Fibroblast of lung (primary cell): ENCODE measurements around the gene DENND4A. TPM values are rescaled to one million over a fixed set of nuclear protein-coding genes. Genes with fewer than 3 reads are reported as not detected.
"Not testable (repeated sequence)": the region's sequence is repeated elsewhere in the genome, so short reads cannot be mapped to it uniquely, and the experiment has no call there.

Source experiments
- DNase-seq, 2 donors: peaks; one replicate each; pipeline versions ENCODE4 v3.0.0 to v3.0.0-alpha.2; 2010; ENCODE audit warnings: low read depth in 2 of 2
- H2AFZ ChIP-seq: 2 replicates; pipeline ENCODE4 v1.5.1; 2012; ENCODE audit warnings: low read length, control low read depth, inconsistent platforms
- H3K27ac ChIP-seq: 2 replicates; pipeline ENCODE4 v1.5.1; 2011; ENCODE audit warnings: low read length, control low read depth; ENCODE audit not compliant: insufficient read depth
- H3K27me3 ChIP-seq: 2 replicates; pipeline ENCODE4 v1.5.1; 2011; ENCODE audit warnings: mild to moderate bottlenecking, low read length; ENCODE audit not compliant: control insufficient read depth, insufficient read depth
- H3K36me3 ChIP-seq: 2 replicates; pipeline ENCODE4 v1.5.1; 2011; ENCODE audit warnings: low read length; ENCODE audit not compliant: control insufficient read depth, insufficient read depth
- H3K4me1 ChIP-seq: 2 replicates; pipeline ENCODE4 v1.5.1; 2011; ENCODE audit warnings: low read length; ENCODE audit not compliant: control insufficient read depth, insufficient read depth; ENCODE audit errors: extremely low read depth
- H3K4me2 ChIP-seq: 2 replicates; pipeline ENCODE4 v1.5.1; 2011; ENCODE audit warnings: low read length, control low read depth; ENCODE audit not compliant: insufficient read depth; ENCODE audit errors: extremely low read depth
- H3K4me3 ChIP-seq, 4 experiments: fragments of 200-600 bp in 1 of 4; sonication (generic) in 1 of 4; replicated peaks in 1 of 4; 2 replicates each; pipeline ENCODE4 v1.5.1; 2011 to 2016; ENCODE audit warnings: low read length in 4 of 4, low read depth in 3 of 4, mild to moderate bottlenecking in 3 of 4, control low read depth in 2 of 4, inconsistent platforms in 1 of 4, mixed read lengths in 1 of 4; ENCODE audit not compliant: insufficient read depth in 1 of 4; ENCODE audit errors: control extremely low read depth in 1 of 4
- H3K79me2 ChIP-seq: 2 replicates; pipeline ENCODE4 v1.5.1; 2012; ENCODE audit warnings: mild to moderate bottlenecking, low read length, inconsistent platforms; ENCODE audit not compliant: control insufficient read depth, insufficient read depth
- H3K9ac ChIP-seq: 2 replicates; pipeline ENCODE4 v1.5.1; 2011; ENCODE audit warnings: mild to moderate bottlenecking, low read length, control low read depth; ENCODE audit not compliant: insufficient read depth
- H3K9me3 ChIP-seq: 2 replicates; pipeline ENCODE4 v1.5.1; 2012; ENCODE audit warnings: low read depth, low read length; ENCODE audit not compliant: control insufficient read depth, insufficient read depth
- H4K20me1 ChIP-seq: 2 replicates; pipeline ENCODE4 v1.5.1; 2011; ENCODE audit warnings: low read length; ENCODE audit not compliant: control insufficient read depth, insufficient read depth; ENCODE audit errors: extremely low read depth
- EZH2 ChIP-seq: IDR thresholded peaks from 2 replicates; pipeline ENCODE4 v1.5.1; 2012; ENCODE audit warnings: low read length, control low read depth, mild to moderate bottlenecking; ENCODE audit errors: missing control alignments
- polyA plus RNA-seq, 2 donors: library from polyadenylated mRNA; depleted of rRNA in 1 of 2; stranded (reverse) in 1 of 2; unstranded in 1 of 2; fragments of >200 nt; gene quantifications; 2 replicates each; pipeline ENCODE4 v1.2.1, GENCODE V29; 2011 to 2012; ENCODE audit warnings: missing spikeins in 1 of 2
- total RNA-seq: library from RNA; depleted of rRNA; stranded (reverse); fragments of >200 nt; gene quantifications from 2 replicates; pipeline ENCODE4 v1.2.1, GENCODE V29; 2014
- TF ChIP-seq, protein P1 (sequence below), 2 donors: IDR thresholded peaks in 1 of 2; conservative IDR thresholded peaks in 1 of 2; 1 replicate in 1 of 2; 2 replicates in 1 of 2; pipeline ENCODE4 v1.5.1; 2011 to 2012; ENCODE audit warnings: low read length in 2 of 2, control low read depth in 1 of 2, inconsistent platforms in 1 of 2, low read depth in 1 of 2, mild to moderate bottlenecking in 1 of 2

Gene DENND4A
- total and polyA plus RNA-seq, 2 donors (not counting 1 experiment from before 2014, with no cell fraction given) = 16.7 to 30.6 TPM

DNA sequence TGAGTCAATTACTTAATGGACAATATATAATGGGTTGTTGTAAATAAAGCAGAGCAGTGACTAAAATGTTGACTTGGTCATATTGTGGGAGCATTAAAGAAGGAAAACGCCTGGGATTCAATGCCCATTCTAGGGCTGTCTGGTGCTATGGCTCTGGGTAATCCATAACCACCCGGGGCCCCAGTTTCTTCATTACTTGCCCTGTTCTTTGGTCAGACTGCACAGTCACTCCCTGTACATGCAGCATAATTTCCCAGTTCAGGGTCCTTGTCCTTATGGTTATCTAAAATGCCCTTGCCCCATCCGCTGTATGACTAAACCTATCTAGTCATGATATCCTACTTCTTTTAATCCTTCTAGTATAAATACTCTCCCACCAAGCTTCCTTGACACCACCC lies 27.5 kb upstream of the DENND4A start:
- Histone ChIP-seq H3K9ac (no peak overlapping the region), H3K27me3 (no peaks in the 10 kb centered on the region), H3K4me2 (no peak overlapping the region), H3K36me3 (no peaks in the 10 kb centered on the region), H3K27ac (no peak overlapping the region), H2AFZ (no peak overlapping the region), H3K9me3 (no peaks in the 10 kb centered on the region), H4K20me1 (no peaks in the 10 kb centered on the region), H3K4me1 (no peaks in the 10 kb centered on the region), H3K79me2 (no peaks in the 10 kb centered on the region), H3K4me3 (no peak overlapping the region)
- no peak for TF ChIP-seq EZH2
- TF ChIP-seq, protein P1, sequence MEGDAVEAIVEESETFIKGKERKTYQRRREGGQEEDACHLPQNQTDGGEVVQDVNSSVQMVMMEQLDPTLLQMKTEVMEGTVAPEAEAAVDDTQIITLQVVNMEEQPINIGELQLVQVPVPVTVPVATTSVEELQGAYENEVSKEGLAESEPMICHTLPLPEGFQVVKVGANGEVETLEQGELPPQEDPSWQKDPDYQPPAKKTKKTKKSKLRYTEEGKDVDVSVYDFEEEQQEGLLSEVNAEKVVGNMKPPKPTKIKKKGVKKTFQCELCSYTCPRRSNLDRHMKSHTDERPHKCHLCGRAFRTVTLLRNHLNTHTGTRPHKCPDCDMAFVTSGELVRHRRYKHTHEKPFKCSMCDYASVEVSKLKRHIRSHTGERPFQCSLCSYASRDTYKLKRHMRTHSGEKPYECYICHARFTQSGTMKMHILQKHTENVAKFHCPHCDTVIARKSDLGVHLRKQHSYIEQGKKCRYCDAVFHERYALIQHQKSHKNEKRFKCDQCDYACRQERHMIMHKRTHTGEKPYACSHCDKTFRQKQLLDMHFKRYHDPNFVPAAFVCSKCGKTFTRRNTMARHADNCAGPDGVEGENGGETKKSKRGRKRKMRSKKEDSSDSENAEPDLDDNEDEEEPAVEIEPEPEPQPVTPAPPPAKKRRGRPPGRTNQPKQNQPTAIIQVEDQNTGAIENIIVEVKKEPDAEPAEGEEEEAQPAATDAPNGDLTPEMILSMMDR (conservative IDR thresholded peaks at IDR 0.05 in 1 of 2, IDR thresholded peaks at IDR 0.05 in 1 of 2; ENCODE audit: low read depth in 1 of 2, low read length in 2 of 2) = no peak
- DNase-seq = no peak

DNA sequence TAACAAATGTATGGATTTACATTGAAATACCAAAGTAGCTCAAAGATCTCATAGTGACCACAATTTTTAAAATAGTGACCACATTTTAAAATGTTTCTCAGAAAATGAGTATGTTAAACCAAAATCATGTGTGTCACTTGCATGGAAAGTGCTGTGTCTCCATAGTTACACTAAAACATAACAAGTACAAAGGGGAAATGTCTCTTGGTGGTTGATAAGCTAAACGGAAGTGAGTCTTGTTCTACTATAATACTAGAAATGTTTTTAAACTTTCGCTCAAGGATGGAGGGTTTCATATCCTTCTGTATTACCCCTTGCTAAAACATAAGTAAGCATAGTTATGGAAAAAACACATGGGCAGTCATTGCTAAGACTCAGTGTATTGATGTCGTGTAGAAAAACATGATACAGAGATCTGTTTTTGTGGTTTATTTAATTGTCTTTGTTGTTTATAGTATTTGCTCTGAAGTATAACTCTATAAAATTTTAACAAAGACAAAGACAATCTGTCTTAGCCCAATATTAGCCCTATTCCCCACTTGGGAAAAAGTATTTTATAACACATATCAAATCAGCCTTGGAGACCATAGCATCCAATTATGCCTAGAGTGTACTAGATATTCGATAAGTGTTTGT lies 27.0 kb upstream of the DENND4A start:
- Histone ChIP-seq H3K36me3 (no peaks in the 10 kb centered on the region), H3K9ac (no peak overlapping the region), H4K20me1 (no peaks in the 10 kb centered on the region), H3K27me3 (no peaks in the 10 kb centered on the region), H2AFZ (no peak overlapping the region), H3K4me3 (no peak overlapping the region), H3K79me2 (no peaks in the 10 kb centered on the region), H3K4me1 (no peaks in the 10 kb centered on the region), H3K9me3 (no peaks in the 10 kb centered on the region), H3K27ac (no peak overlapping the region), H3K4me2 (no peak overlapping the region)
- DNase-seq = no peak
- TF ChIP-seq, protein P1 (conservative IDR thresholded peaks at IDR 0.05 in 1 of 2, IDR thresholded peaks at IDR 0.05 in 1 of 2; ENCODE audit: low read depth in 1 of 2, low read length in 2 of 2) = no peak
- no peak for TF ChIP-seq EZH2

DNA sequence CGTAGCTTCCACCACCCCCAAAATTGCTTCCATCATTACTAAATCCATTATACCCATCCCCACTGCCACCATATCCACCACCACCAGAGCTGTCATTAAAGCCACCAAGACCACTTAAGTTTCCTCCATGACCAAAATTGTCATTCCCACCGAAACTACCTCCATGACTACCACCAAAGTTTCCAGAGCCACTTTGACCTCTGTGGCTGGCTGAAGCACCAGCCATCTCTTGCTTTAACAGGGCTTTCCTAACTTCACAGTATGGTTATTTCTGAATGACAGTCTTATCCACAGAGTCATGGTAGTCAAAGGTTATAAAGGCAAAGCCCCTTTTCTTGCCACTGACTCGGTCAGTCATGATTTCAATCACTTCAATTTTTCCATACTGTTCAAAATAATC lies 24.3 kb upstream of the DENND4A start:
- H3K4me2 ChIP-seq = no peak overlapping the region
- no peak overlapping the region for H2AFZ ChIP-seq
- no peaks in the 10 kb centered on the region for H3K27me3 ChIP-seq
- H3K9ac ChIP-seq = no peak overlapping the region
- H3K4me3 ChIP-seq = no peak overlapping the region
- no peaks in the 10 kb centered on the region for H3K9me3 ChIP-seq
- no peaks in the 10 kb centered on the region for H3K36me3 ChIP-seq
- no peaks in the 10 kb centered on the region for H3K4me1 ChIP-seq
- TF ChIP-seq EZH2 = no peak
- TF ChIP-seq, protein P1 (conservative IDR thresholded peaks at IDR 0.05 in 1 of 2, IDR thresholded peaks at IDR 0.05 in 1 of 2; ENCODE audit: low read depth in 1 of 2, low read length in 2 of 2) = no peak
- no peak overlapping the region for H3K27ac ChIP-seq
- H3K79me2 ChIP-seq = no peaks in the 10 kb centered on the region
- DNase-seq = no peak
- H4K20me1 ChIP-seq = no peaks in the 10 kb centered on the region

DNA sequence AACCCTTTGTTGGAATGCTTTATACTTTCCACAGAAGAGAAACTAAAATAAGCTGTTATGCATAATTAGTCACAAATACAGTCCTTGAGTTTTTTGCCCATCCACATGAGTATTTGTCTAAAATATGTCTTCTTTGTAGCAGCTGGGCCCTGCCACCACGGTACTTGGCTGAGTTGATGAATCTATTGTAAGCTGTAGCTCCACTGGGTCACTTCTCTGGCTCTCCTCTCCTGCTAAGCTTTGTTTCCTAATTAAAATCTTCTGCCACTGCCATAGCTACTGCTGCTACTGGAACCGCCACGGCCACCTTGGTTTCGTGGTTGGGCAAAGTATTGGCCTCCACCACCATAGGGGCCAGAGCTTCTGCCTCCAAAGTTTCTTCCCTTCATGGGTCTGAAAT lies 23.9 kb upstream of the DENND4A start:
- not testable (repeated sequence) for H3K79me2 ChIP-seq, H3K36me3 ChIP-seq, DNase-seq, H3K9ac ChIP-seq, H3K27ac ChIP-seq, H3K9me3 ChIP-seq, H3K4me2 ChIP-seq, H3K4me3 ChIP-seq, H3K4me1 ChIP-seq, H2AFZ ChIP-seq, H3K27me3 ChIP-seq, H4K20me1 ChIP-seq

DNA sequence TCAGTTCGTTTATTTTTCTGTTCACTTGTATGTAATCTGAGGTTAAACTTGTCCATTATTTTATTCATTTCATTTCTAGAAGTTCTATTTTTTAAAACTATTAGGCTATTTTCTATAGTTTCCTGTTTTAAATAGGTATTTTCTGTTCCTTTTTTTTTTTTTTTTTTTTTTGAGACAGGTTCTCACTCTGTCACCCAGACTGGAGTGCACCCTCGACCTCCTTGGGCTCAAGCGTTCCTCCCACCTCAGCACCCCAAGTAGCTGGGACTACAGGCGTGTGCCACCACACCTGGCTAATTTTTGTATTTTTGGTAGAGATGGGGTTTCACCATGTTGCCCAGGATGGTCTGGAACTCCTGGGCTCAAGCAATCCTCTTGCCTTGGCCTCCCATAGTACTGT lies 22.2 kb upstream of the DENND4A start:
- DNase-seq = not testable (repeated sequence)

More for the DNA sequence above, 22.2 kb upstream of the DENND4A start:
- H3K4me1 ChIP-seq, H3K27ac ChIP-seq, H3K4me3 ChIP-seq, H3K27me3 ChIP-seq, H2AFZ ChIP-seq, H4K20me1 ChIP-seq, H3K9ac ChIP-seq, H3K36me3 ChIP-seq, H3K9me3 ChIP-seq, H3K79me2 ChIP-seq, H3K4me2 ChIP-seq: not testable (repeated sequence)
